Loucy (cell line): ENCODE data around the gene ZNF467.

Experiments used
- EZH2phosphoT487 ChIP-seq: fragments of 200-600 bp; IDR thresholded peaks from 2 replicates; pipeline ENCODE4 v1.6.1; 2018; ENCODE audit warnings: antibody characterized with exemption, mild to moderate bottlenecking, moderate library complexity, borderline replicate concordance
- TF ChIP-seq, protein P1 (sequence below): fragments of 200-600 bp; sonication (generic); conservative IDR thresholded peaks from 2 replicates; pipeline ENCODE4 v1.5.1; 2014; ENCODE audit warnings: mild to moderate bottlenecking, antibody characterized with exemption, low read length

DNA sequence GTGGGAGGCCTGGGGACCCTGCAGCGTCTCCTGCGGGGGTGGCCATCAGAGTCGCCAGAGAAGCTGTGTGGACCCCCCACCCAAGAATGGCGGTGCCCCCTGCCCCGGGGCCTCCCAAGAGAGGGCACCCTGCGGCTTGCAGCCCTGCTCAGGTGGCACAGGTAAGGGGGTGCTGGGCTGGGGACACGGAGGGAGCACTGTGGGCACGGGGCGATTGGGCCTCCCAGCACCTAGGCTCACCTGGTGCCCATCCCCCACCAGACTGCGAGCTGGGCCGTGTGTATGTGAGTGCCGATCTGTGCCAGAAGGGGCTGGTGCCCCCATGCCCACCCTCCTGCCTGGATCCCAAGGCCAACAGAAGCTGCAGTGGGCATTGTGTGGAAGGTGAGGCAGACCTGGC is 29.6 kb upstream of the ZNF467 start:
- TF ChIP-seq, protein P1, sequence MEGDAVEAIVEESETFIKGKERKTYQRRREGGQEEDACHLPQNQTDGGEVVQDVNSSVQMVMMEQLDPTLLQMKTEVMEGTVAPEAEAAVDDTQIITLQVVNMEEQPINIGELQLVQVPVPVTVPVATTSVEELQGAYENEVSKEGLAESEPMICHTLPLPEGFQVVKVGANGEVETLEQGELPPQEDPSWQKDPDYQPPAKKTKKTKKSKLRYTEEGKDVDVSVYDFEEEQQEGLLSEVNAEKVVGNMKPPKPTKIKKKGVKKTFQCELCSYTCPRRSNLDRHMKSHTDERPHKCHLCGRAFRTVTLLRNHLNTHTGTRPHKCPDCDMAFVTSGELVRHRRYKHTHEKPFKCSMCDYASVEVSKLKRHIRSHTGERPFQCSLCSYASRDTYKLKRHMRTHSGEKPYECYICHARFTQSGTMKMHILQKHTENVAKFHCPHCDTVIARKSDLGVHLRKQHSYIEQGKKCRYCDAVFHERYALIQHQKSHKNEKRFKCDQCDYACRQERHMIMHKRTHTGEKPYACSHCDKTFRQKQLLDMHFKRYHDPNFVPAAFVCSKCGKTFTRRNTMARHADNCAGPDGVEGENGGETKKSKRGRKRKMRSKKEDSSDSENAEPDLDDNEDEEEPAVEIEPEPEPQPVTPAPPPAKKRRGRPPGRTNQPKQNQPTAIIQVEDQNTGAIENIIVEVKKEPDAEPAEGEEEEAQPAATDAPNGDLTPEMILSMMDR: no peak
- TF ChIP-seq EZH2phosphoT487: no peak
